Activated CD8-positive, alpha-beta T cell treated with anti-CD3 and anti-CD28 coated beads for 36 hours (primary cell): Measurements from ENCODE around the gene CD81. TPM values are rescaled to one million over a fixed set of nuclear protein-coding genes. Genes with fewer than 3 reads are reported as not detected.

Source experiments
- ATAC-seq: fragments of 200-7000 bp; cut with Tn5 transposase; one replicate; pipeline ENCODE4 v1.10.0; 2021; ENCODE audit warnings: mild to moderate bottlenecking, moderate library complexity
- CTCF ChIA-PET: fragments of 350-600 bp; sonication (Branson Sonifier 250); formaldehyde crosslinking; loops from one replicate; lab custom pipeline; 2021; ENCODE audit warnings: antibody characterized with exemption; lab: Charles Lee
- POLR2A ChIA-PET: fragments of 350-600 bp; sonication (Branson Sonifier 250); formaldehyde crosslinking; loops from one replicate; lab custom pipeline; 2021; ENCODE audit warnings: antibody characterized with exemption; lab: Charles Lee
- DNase-seq: peaks from one replicate; pipeline ENCODE4 v3.0.0-alpha.2; 2020
- H3K27ac Mint-ChIP-seq: one replicate; pipeline ENCODE4 v1.8.0; 2021; ENCODE audit warnings: mild to moderate bottlenecking, mixed read lengths
- H3K27me3 Mint-ChIP-seq: one replicate; pipeline ENCODE4 v1.8.0; 2021; ENCODE audit warnings: mixed read lengths
- H3K36me3 Mint-ChIP-seq: one replicate; pipeline ENCODE4 v1.8.0; 2021; ENCODE audit warnings: low read depth, mixed read lengths
- H3K4me1 Mint-ChIP-seq: one replicate; pipeline ENCODE4 v1.8.0; 2021; ENCODE audit warnings: low read depth, mixed read lengths
- H3K4me3 Mint-ChIP-seq: one replicate; pipeline ENCODE4 v1.8.0; 2021; ENCODE audit warnings: mild to moderate bottlenecking, moderate library complexity, mixed read lengths
- H3K9me3 Mint-ChIP-seq: one replicate; pipeline ENCODE4 v1.8.0; 2021; ENCODE audit warnings: mixed read lengths
- CTCF ChIP-seq: fragments of 200-600 bp; IDR thresholded peaks from one replicate; pipeline ENCODE4 v1.8.0; 2022; ENCODE audit warnings: antibody characterized with exemption, mild to moderate bottlenecking
- intact Hi-C: fragments of 100-400 bp; cut with micrococcal nuclease; formaldehyde crosslinking; loops from one replicate; pipeline ENCODE4 v1.10.0; 2022
- total RNA-seq, 2 experiments: library from RNA; stranded (reverse); gene quantifications; one replicate each; pipeline ENCODE4 v1.2.3, GENCODE V29; 2021

Gene CD81
- total RNA-seq, 2 experiments from 2014 or later: 133 to 138 TPM

- POLR2A ChIA-PET: interaction anchor here (0.6 to 1.5 kb wide), 5 partner anchors 17 to 252 kb away, joined by 3 to 8 read pairs (median 3); partner anchors contain the start of gene TSPAN32
- Mint-ChIP-seq H3K27ac (no peak overlapping the region), H3K4me1 (peaks cover 2% of the 10 kb centered on the region), H3K36me3 (no peaks in the 10 kb centered on the region), H3K4me3 (no peak overlapping the region), H3K9me3 (no peaks in the 10 kb centered on the region), H3K27me3 (no peaks in the 10 kb centered on the region)
- ATAC-seq: peak; percentile 63
- intact Hi-C loops: loop anchor here (1.0 to 5.0 kb wide), 2 partner anchors 115 to 223 kb away; no protein-coding TSS in a partner anchor
- peak; percentile 80 for DNase-seq
- CTCF ChIA-PET: interaction anchor here (0.8 to 10.3 kb wide), 42 partner anchors 11 to 482 kb away, joined by 3 to 381 read pairs (median 4); partner anchors contain the start of genes C11orf21, CD81, TRPM5 and TSPAN32
- TF ChIP-seq CTCF: peak; percentile 85
Observed at GRCh38 chr11:2419638-2420501, 42.8 kb downstream of the CD81 start.

DNA sequence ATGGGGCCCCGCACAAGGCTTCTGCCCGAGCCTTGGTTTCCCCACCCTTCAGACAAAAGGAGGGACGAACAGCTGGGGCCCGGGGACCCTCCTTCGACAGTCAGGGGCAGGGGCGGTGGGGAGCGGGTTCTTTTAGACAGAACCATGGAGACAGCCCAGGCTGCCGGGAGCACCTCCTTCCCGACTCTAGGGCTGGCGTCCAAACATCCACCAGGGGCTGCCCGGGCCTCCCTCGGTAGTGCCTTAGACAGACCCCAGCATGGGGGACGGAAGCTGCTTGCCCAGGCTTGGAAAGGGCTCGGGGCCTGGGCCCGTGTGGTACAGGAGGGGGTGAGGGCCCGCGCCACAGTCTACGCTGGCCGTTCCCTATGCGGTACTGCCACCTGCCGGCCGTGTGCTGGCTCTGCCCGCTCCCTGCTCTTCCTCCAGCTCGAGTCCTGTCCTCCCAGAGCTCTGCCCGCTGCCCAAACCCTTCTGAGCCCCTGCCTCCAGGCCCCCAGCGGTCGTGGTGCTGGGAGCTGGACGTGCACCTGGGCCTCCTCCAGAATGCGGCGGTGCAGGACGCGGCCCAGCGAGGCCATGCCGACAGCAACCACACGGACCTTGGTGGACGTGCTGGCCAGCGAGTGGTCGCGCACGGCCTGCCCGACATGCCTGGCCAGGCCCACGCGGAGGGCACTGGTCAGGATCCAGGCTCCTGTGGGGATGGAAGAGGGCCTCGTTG is 43.6 kb downstream of the CD81 start:
- DNase-seq (peak; percentile 77), ATAC-seq (peak; percentile 98)
- TF ChIP-seq CTCF: peak; percentile 95
- Mint-ChIP-seq H3K4me3 (no peak overlapping the region), H3K9me3 (no peaks in the 10 kb centered on the region), H3K27me3 (no peaks in the 10 kb centered on the region), H3K4me1 (peaks cover 2% of the 10 kb centered on the region), H3K27ac (no peak overlapping the region), H3K36me3 (no peaks in the 10 kb centered on the region)
- ChIA-PET CTCF (interaction anchor here (0.6 to 10.3 kb wide), 47 partner anchors 9 to 481 kb away, joined by 3 to 381 read pairs (median 4); partner anchors contain the start of genes C11orf21, CD81, TH and TRPM5), POLR2A (interaction anchor here (1.0 to 1.5 kb wide), 4 partner anchors 18 to 253 kb away, joined by 3 to 8 read pairs (median 4); partner anchors contain the start of gene TSPAN32)
- intact Hi-C loops: no loop called here

- intact Hi-C loops: no loop called here
- H3K4me3 Mint-ChIP-seq: no peak overlapping the region
- POLR2A ChIA-PET: interaction anchor here (1.4 to 1.5 kb wide), 3 partner anchors 19 to 119 kb away, joined by 3 to 8 read pairs (median 5); partner anchors contain the start of gene TSPAN32
- TF ChIP-seq CTCF: no peak
- DNase-seq (no peak), ATAC-seq (no peak)
- CTCF ChIA-PET: interaction anchor here (0.6 to 10.3 kb wide), 41 partner anchors 9 to 471 kb away, joined by 3 to 381 read pairs (median 5); partner anchors contain the start of genes C11orf21, CD81, TH and TRPM5
- peaks cover 2% of the 10 kb centered on the region for H3K4me1 Mint-ChIP-seq
- H3K27me3 Mint-ChIP-seq: no peaks in the 10 kb centered on the region
- H3K9me3 Mint-ChIP-seq: no peaks in the 10 kb centered on the region
- no peak overlapping the region for H3K27ac Mint-ChIP-seq
- no peaks in the 10 kb centered on the region for H3K36me3 Mint-ChIP-seq
Observed at GRCh38 chr11:2421226-2421994, 44.3 kb downstream of the CD81 start.

GRCh38 chr11:2421996-2422395 is 44.9 kb downstream of the CD81 start:
- intact Hi-C loops: no loop called here
- no peaks in the 10 kb centered on the region for H3K27me3 Mint-ChIP-seq
- no peaks in the 10 kb centered on the region for H3K9me3 Mint-ChIP-seq
- TF ChIP-seq CTCF: no peak
- ChIA-PET CTCF (interaction anchor here (1.3 to 10.3 kb wide), 8 partner anchors 21 to 236 kb away, joined by 4 to 381 read pairs (median 29); partner anchors contain the start of genes C11orf21, TSPAN32 and TSSC4), POLR2A (no interaction called here)
- H3K4me3 Mint-ChIP-seq: no peak overlapping the region
- ATAC-seq (no peak), DNase-seq (no peak)
- H3K36me3 Mint-ChIP-seq: no peaks in the 10 kb centered on the region
- H3K27ac Mint-ChIP-seq: no peak overlapping the region
- peaks cover 2% of the 10 kb centered on the region for H3K4me1 Mint-ChIP-seq
